B cell (primary cell): ENCODE data around the gene WBP1. TPM values are rescaled to one million over a fixed set of nuclear protein-coding genes. Genes with fewer than 3 reads are reported as not detected.

Experiments used
- ATAC-seq: fragments of 200-7000 bp; cut with Tn5 transposase; one replicate; pipeline ENCODE4 v1.10.0; 2021; ENCODE audit warnings: low read depth, mild to moderate bottlenecking, moderate number of reproducible peaks, moderate library complexity
- CTCF ChIA-PET: fragments of 350-600 bp; sonication (Branson Sonifier 250); formaldehyde crosslinking; loops from one replicate; lab custom pipeline; 2021; ENCODE audit warnings: antibody characterized with exemption, inconsistent platforms; lab: Charles Lee
- POLR2A ChIA-PET: fragments of 350-600 bp; sonication (Branson Sonifier 250); formaldehyde crosslinking; loops from one replicate; lab custom pipeline; 2021; ENCODE audit warnings: antibody characterized with exemption; lab: Charles Lee
- DNase-seq: peaks from one replicate; pipeline ENCODE4 v3.0.0; 2013
- H2AFZ ChIP-seq: 2 replicates; pipeline ENCODE4 v1.6.1; 2012; ENCODE audit warnings: mild to moderate bottlenecking, low read depth, low read length; ENCODE audit not compliant: insufficient read depth, poor library complexity, severe bottlenecking
- H3K27ac ChIP-seq, 2 donors: 1 replicate in 1 of 2; 2 replicates in 1 of 2; pipeline ENCODE4 v1.5.1; 2012 to 2013; ENCODE audit warnings: low read length in 2 of 2, mild to moderate bottlenecking in 2 of 2, moderate library complexity in 1 of 2
- H3K27me3 ChIP-seq, 4 experiments: fragments of 200-600 bp in 1 of 4; sonication (generic) in 1 of 4; replicated peaks in 1 of 4; 1 replicate in 2 of 4; 2 replicates in 2 of 4; pipeline versions ENCODE4 v1.6.1 to v1.7.0; 2013 to 2016; ENCODE audit warnings: low read length in 3 of 4, mild to moderate bottlenecking in 2 of 4, mixed read lengths in 1 of 4, moderate library complexity in 1 of 4; ENCODE audit not compliant: insufficient read depth in 4 of 4, control insufficient read depth in 3 of 4; ENCODE audit errors: control extremely low read depth in 1 of 4
- H3K36me3 ChIP-seq, 2 experiments: replicated peaks in 1 of 2; 1 replicate in 1 of 2; 2 replicates in 1 of 2; pipeline versions ENCODE4 v1.6.1 to v1.7.1; 2013; ENCODE audit warnings: low read length in 1 of 2; ENCODE audit not compliant: insufficient read depth in 2 of 2, control insufficient read depth in 1 of 2; ENCODE audit errors: control extremely low read depth in 1 of 2, extremely low read depth in 1 of 2
- H3K4me1 ChIP-seq, 2 donors: fragments of 200-600 bp in 1 of 2; sonication (generic) in 1 of 2; 1 replicate in 1 of 2; 2 replicates in 1 of 2; pipeline versions ENCODE4 v1.5.1 to v1.6.1; 2013 to 2017; ENCODE audit warnings: low read length in 2 of 2; ENCODE audit not compliant: control insufficient read depth in 2 of 2, insufficient read depth in 2 of 2
- H3K4me2 ChIP-seq: replicated peaks from 2 replicates; pipeline ENCODE3; 2012; ENCODE audit warnings: mild to moderate bottlenecking, low read depth, low read length; ENCODE audit not compliant: poor library complexity, severe bottlenecking
- H3K4me3 ChIP-seq, 5 experiments: fragments of 200-600 bp in 1 of 5; sonication (generic) in 1 of 5; 1 replicate in 3 of 5; 2 replicates in 2 of 5; pipeline versions ENCODE4 v1.5.1 to v1.7.0; 2011 to 2016; ENCODE audit warnings: low read length in 4 of 5, mild to moderate bottlenecking in 4 of 5, low read depth in 2 of 5, control low read depth in 1 of 5, moderate library complexity in 1 of 5; ENCODE audit not compliant: insufficient read depth in 1 of 5; ENCODE audit errors: control extremely low read depth in 1 of 5, extremely low read depth in 1 of 5
- H3K79me2 ChIP-seq: fragments of 200-600 bp; sonication (generic); one replicate; pipeline ENCODE4 v1.6.0; 2016; ENCODE audit warnings: low read length; ENCODE audit not compliant: control insufficient read depth, insufficient read depth
- H3K9ac ChIP-seq: fragments of 200-600 bp; sonication (generic); 2 replicates; pipeline ENCODE4 v1.6.1; 2017; ENCODE audit warnings: mild to moderate bottlenecking, low read length, moderate library complexity
- H3K9me3 ChIP-seq, 3 donors: one replicate each; pipeline versions ENCODE4 v1.6.1 to v1.7.1; 2013; ENCODE audit warnings: low read length in 2 of 3; ENCODE audit not compliant: control insufficient read depth in 2 of 3, insufficient read depth in 1 of 3; ENCODE audit errors: control extremely low read depth in 1 of 3
- H4K20me1 ChIP-seq: 2 replicates; pipeline ENCODE4 v1.6.0; 2012; ENCODE audit warnings: mild to moderate bottlenecking, low read length; ENCODE audit not compliant: insufficient read depth, control insufficient read depth, poor library complexity, severe bottlenecking
- H3K27ac Mint-ChIP-seq: one replicate; pipeline ENCODE4 v1.8.0; 2021; ENCODE audit warnings: mixed read lengths
- H3K27me3 Mint-ChIP-seq: one replicate; pipeline ENCODE4 v1.8.0; 2021; ENCODE audit warnings: mixed read lengths
- H3K4me1 Mint-ChIP-seq: one replicate; pipeline ENCODE4 v1.8.0; 2021; ENCODE audit warnings: mixed read lengths
- H3K4me3 Mint-ChIP-seq: one replicate; pipeline ENCODE4 v1.8.0; 2021; ENCODE audit warnings: mixed read lengths
- H3K9me3 Mint-ChIP-seq: one replicate; pipeline ENCODE4 v1.8.0; 2022; ENCODE audit warnings: mixed read lengths; ENCODE audit not compliant: insufficient read depth
- CTCF ChIP-seq: fragments of 200-600 bp; IDR thresholded peaks from one replicate; pipeline ENCODE4 v1.8.0; 2022; ENCODE audit warnings: antibody characterized with exemption, mild to moderate bottlenecking
- EZH2 ChIP-seq: IDR thresholded peaks from 2 replicates; pipeline ENCODE4 v1.6.1; 2012; ENCODE audit warnings: borderline replicate concordance, low read depth, mild to moderate bottlenecking, moderate library complexity, low read length; ENCODE audit not compliant: insufficient read depth, poor library complexity, severe bottlenecking
- WGBS: methylation state at CpG from one replicate; pipeline ENCODE4 v1.1.5; 2013; ENCODE audit warnings: missing lambda C conversion rate; ENCODE audit not compliant: insufficient coverage; 5-methylcytosine and 5-hydroxymethylcytosine counted together
- intact Hi-C: fragments of 100-400 bp; cut with micrococcal nuclease; formaldehyde crosslinking; loops from one replicate; pipeline ENCODE4 v1.10.0; 2022
- polyA plus RNA-seq: library from polyadenylated mRNA; depleted of rRNA; stranded (reverse); fragments of >200 nt; gene quantifications from 2 replicates; pipeline ENCODE4 v1.2.3, GENCODE V29; 2012
- total RNA-seq, 2 donors: library from RNA; stranded (reverse); fragments of 120-200 nt in 1 of 2; gene quantifications; 1 replicate in 1 of 2; 2 replicates in 1 of 2; pipeline versions ENCODE4 v1.2.3 to v1.2.4, GENCODE V29; 2013 to 2022

Gene WBP1
- total and polyA plus RNA-seq, 2 donors (not counting 1 experiment from before 2014, with no cell fraction given), result 98.4 to 207 TPM

DNA sequence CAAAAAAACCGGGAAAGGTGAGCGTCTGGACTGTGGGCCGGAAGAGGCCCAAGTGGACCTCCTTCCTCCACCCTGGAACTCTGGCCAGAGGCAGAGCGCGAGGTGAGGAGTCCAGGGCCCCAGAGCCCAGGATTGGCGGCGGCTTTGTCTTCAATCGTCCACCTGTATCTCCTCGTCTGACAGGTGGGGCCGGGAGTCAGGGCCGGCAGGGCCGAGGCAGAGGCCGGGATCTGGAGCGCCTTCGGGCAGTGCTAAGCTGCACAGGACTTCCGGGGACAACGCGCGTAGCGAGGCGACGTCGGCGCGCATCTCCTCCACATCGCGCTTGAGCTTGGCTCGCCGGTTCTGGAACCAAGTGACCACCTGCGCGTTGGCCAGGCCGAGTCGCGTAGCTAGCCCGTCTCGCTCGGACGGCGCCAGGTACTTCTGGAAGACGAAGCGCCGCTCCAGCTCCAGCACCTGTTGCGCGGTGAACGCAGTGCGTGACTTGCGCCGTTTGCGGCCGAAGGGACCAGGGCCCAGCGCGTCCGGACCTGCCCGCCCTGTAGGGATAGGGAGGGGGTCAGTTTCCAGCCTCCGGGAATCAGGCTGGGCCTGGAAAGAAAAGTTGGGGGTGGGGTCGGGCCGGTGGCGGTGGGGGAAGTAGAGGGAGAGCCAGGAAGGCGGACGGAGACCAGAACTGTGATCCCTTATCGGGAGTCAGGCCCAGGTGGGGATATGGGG lies 39.7 kb downstream of the WBP1 start:
- Histone ChIP-seq H3K27me3 (peaks cover 0 to 60% (median 32%) of the 10 kb centered on the region in 4 experiments), H2AFZ (peak overlapping the region; percentile 64), H3K79me2 (no peaks in the 10 kb centered on the region), H3K27ac (no peak overlapping the region), H3K9me3 (peaks cover 0 to 22% (median 0%) of the 10 kb centered on the region in 3 donors), H3K36me3 (peaks cover 0 to 13% of the 10 kb centered on the region in 2 experiments), H3K4me2 (peak overlapping the region; percentile 91), H3K9ac (peak overlapping the region; percentile 70), H3K4me1 (peaks cover 39 to 41% of the 10 kb centered on the region in 2 donors), H3K4me3 (peak overlapping the region in 4 of 5 experiments; percentile 30 to 69 (median 51)), H4K20me1 (no peaks in the 10 kb centered on the region)
- ChIA-PET CTCF (interaction anchor here (0.6 to 1.7 kb wide), 3 partner anchors 9 to 62 kb away, joined by 3 to 6 read pairs (median 4); partner anchors contain the start of gene PCGF1), POLR2A (interaction anchor here (0.5 to 1.9 kb wide), 5 partner anchors 9 to 149 kb away, joined by 3 to 7 read pairs (median 3); partner anchors contain the start of genes AUP1, HTRA2 and PCGF1)
- WGBS, result 9% methylated on average over 61 of the region's 61 CpGs
- ATAC-seq (no peak), DNase-seq (peak; percentile 57)
- Mint-ChIP-seq H3K4me3 (peak overlapping the region; percentile 92), H3K9me3 (no peaks in the 10 kb centered on the region), H3K27ac (peak overlapping the region; percentile 64), H3K27me3 (peaks cover 44% of the 10 kb centered on the region), H3K4me1 (peaks cover 38% of the 10 kb centered on the region)
- TF ChIP-seq EZH2, result no peak
- TF ChIP-seq CTCF, result no peak
- intact Hi-C loops, result loop anchor here (5.0 kb wide), 1 partner anchor 34 kb away; no protein-coding TSS in a partner anchor
